Fibroblast of pulmonary artery (primary cell): Measurements from ENCODE around the gene STIP1.

ENCODE experiments used
- DNase-seq: peaks from one replicate; pipeline ENCODE4 v3.0.0-alpha.2; 2010; ENCODE audit warnings: low read depth
- H3K4me3 ChIP-seq: replicated peaks from 2 replicates; pipeline ENCODE4 v1.5.1; 2011; ENCODE audit warnings: low read depth, mild to moderate bottlenecking, control low read depth, low read length, moderate library complexity
- CTCF ChIP-seq: IDR thresholded peaks from 2 replicates; pipeline ENCODE4 v1.5.1; 2011; ENCODE audit warnings: mild to moderate bottlenecking, control low read depth, low read length, inconsistent platforms; ENCODE audit errors: missing control alignments

STIP1 gene

GRCh38 chr11:64202992-64203391 is 17.0 kb downstream of the STIP1 start:
- DNase-seq = no peak
- no peak for TF ChIP-seq CTCF
- no peak overlapping the region for H3K4me3 ChIP-seq

DNA sequence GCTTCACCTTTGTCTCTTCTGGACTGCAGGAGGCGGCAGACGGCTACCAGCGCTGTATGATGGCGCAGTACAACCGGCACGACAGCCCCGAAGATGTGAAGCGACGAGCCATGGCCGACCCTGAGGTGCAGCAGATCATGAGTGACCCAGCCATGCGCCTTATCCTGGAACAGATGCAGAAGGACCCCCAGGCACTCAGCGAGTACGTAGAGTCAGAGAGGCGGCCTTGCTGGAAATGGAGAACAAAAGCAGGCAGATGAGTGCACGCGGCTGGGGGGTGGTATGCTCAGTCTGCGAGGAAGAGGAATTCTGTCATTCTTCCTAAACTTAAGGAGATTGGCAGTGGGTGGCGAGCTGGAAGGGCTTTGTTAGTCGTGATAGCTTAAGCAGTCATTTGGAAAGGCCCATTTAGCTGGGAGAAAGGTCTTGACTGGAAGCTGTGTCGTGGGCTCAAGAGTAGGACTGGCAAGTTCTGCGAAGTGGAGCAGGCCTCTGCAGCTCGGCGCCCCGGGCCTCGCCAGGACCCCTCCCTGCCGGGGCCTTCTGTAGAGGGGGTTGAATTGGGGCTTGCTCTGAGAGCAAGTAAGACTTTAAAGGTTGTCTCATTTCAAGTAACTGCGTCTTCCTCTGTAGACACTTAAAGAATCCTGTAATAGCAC is 17.6 kb downstream of the STIP1 start:
- no peak for DNase-seq
- TF ChIP-seq CTCF = no peak
- no peak overlapping the region for H3K4me3 ChIP-seq

DNA sequence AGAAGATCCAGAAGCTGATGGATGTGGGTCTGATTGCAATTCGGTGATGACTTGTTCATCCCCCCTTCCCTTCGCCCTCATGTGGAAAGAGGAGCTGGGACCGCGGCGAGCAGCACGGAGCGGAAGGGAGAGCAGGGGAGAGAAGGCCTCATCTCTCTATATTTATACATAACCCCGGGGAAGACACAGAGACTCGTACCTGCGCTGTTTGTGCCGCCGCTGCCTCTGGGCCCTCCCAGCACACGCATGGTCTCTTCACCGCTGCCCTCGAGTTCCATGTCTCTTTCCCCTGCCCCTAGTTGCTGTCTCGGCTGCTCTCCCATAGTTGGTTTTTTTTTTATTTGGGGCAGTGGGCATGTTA is 18.1 kb downstream of the STIP1 start:
- no peak for TF ChIP-seq CTCF
- DNase-seq = no peak
- no peak overlapping the region for H3K4me3 ChIP-seq

GRCh38 chr11:64204464-64204989 is 18.6 kb downstream of the STIP1 start:
- no peak overlapping the region for H3K4me3 ChIP-seq
- peak; percentile 68 for TF ChIP-seq CTCF
- peak; percentile 97 for DNase-seq

- peak within 1 kb of the TSS; percentile 7 for H3K4me3 ChIP-seq
- DNase-seq = no peak
- no peak for TF ChIP-seq CTCF
These were observed 20.7 kb downstream of the STIP1 start, which contains the start of gene FERMT3 for GRCh38 chr11:64206457-64207255. Gene FERMT3, plus strand, starts transcription at chr11:64206721. Its CDS starts 644 bp downstream, at chr11:64207365.

DNA sequence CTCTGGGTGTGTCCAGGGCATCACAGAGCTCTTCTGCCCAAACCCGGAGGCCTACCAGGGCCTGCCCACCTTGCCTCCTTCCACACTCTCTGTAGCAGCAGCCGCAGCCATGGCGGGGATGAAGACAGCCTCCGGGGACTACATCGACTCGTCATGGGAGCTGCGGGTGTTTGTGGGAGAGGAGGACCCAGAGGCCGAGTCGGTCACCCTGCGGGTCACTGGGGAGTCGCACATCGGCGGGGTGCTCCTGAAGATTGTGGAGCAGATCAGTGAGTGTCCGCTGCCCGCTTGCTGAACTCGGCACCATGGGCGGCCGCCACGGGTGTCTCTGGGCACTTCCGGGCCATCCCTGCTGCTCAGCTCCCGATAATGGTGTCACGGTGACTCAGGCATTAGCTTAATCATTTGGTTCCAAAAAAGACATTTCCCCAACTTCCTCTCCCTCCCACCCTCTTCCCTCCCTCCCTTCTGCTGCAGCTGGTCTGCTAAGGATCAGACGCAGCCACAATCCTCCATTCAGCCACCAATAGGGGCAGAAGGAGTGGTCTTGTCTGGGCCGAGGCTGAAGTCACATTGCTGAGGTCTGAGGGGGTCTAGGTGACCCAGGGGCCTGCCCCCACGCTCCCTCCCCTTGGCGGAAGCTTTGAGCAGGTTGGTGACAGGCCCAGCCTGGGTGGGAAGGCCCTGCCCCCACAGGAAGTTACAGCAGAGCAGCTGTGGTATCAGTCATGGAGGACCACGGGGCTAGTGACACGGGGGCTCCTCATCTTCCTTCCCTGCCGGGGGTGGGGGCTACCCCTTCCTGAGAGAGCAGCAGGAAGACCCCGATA is 21.5 kb downstream of the STIP1 start:
- no peak for TF ChIP-seq CTCF
- peak overlapping the region; percentile 12 for H3K4me3 ChIP-seq
- peak; percentile 81 for DNase-seq
